HK-2 (cell line): ENCODE data around the gene GSTO2.

Experiments used
- DNase-seq: peaks from one replicate; pipeline ENCODE4 v3.0.0-alpha.2; 2018; ENCODE audit not compliant: unreplicated experiment

GSTO2 gene

GRCh38 chr10:104279550-104280259, 10.7 kb downstream of the GSTO2 start:
- no peak for DNase-seq

- no peak for DNase-seq
Observed at GRCh38 chr10:104281694-104282093, 12.7 kb downstream of the GSTO2 start.

- DNase-seq, result no peak
Observed at GRCh38 chr10:104284846-104285245, 15.9 kb downstream of the GSTO2 start.

- DNase-seq, result no peak
Observed at GRCh38 chr10:104286939-104287338, 18.0 kb downstream of the GSTO2 start.

GRCh38 chr10:104288355-104288754, 19.4 kb downstream of the GSTO2 start:
- DNase-seq, result no peak

- peak; percentile 91 for DNase-seq
Observed at GRCh38 chr10:104291439-104291951, 22.5 kb downstream of the GSTO2 start.

GRCh38 chr10:104293011-104293410, 24.0 kb downstream of the GSTO2 start:
- DNase-seq, result no peak

- no peak for DNase-seq
Observed at GRCh38 chr10:104293781-104294321, 24.9 kb downstream of the GSTO2 start.

GRCh38 chr10:104296687-104297436, 27.9 kb downstream of the GSTO2 start:
- no peak for DNase-seq

GRCh38 chr10:104297697-104298660, 29.0 kb downstream of the GSTO2 start:
- DNase-seq, result no peak

- no peak for DNase-seq
Observed at GRCh38 chr10:104299031-104299904, 30.3 kb downstream of the GSTO2 start.

- DNase-seq, result no peak
Observed at GRCh38 chr10:104300002-104300735, 31.2 kb downstream of the GSTO2 start.

- peak; percentile 86 for DNase-seq
Observed at GRCh38 chr10:104300736-104301292, 31.8 kb downstream of the GSTO2 start.

GRCh38 chr10:104301907-104302690, 33.1 kb downstream of the GSTO2 start:
- DNase-seq, result no peak

- DNase-seq, result no peak
Observed at GRCh38 chr10:104303594-104304355, 34.8 kb downstream of the GSTO2 start.

- no peak for DNase-seq
Observed at GRCh38 chr10:104304356-104304745, 35.4 kb downstream of the GSTO2 start.

- DNase-seq, result no peak
Observed at GRCh38 chr10:104304927-104305326, 35.9 kb downstream of the GSTO2 start.

- no peak for DNase-seq
Observed at GRCh38 chr10:104306897-104307296, 37.9 kb downstream of the GSTO2 start.
